ENCODE measurements around the gene GPLD1.

GPLD1 gene

GRCh38 chr6:24396824-24397223 is 92.6 kb downstream of the GPLD1 start:
- ChIA-PET POLR2A (no interaction called here), CTCF (interaction anchor here (0.9 to 1.9 kb wide), 2 partner anchors 10 to 114 kb away, joined by 3 to 6 read pairs; no protein-coding TSS in a partner anchor)
- no peak for TF ChIP-seq CTCF (IDR thresholded peaks at IDR 0.05; ENCODE audit: control extremely low read depth, extremely low read depth, low read depth, missing control alignments)
- no peak for DNase-seq (ENCODE audit: extremely low spot score)

GRCh38 chr6:24394780-24395437 is 94.5 kb downstream of the GPLD1 start:
- POLR2A ChIA-PET, result no interaction called here
- TF ChIP-seq CTCF (IDR thresholded peaks at IDR 0.05; ENCODE audit: control extremely low read depth, extremely low read depth, low read depth, missing control alignments), result no peak
- no peak for DNase-seq (ENCODE audit: extremely low spot score)
- CTCF ChIA-PET, result no interaction called here

- ChIA-PET POLR2A (no interaction called here), CTCF (interaction anchor here (1.3 kb wide), 1 partner anchor 13 kb away, joined by 3 read pairs; no protein-coding TSS in a partner anchor)
- no peak for DNase-seq (ENCODE audit: extremely low spot score)
- TF ChIP-seq CTCF (IDR thresholded peaks at IDR 0.05; ENCODE audit: control extremely low read depth, extremely low read depth, low read depth, missing control alignments), result no peak
These were observed 95.2 kb downstream of the GPLD1 start for GRCh38 chr6:24394061-24394779.

- peak; percentile 4 for TF ChIP-seq CTCF (IDR thresholded peaks at IDR 0.05; ENCODE audit: control extremely low read depth, extremely low read depth, low read depth, missing control alignments)
- ChIA-PET CTCF (interaction anchor here (1.6 to 2.0 kb wide), 3 partner anchors 11 to 108 kb away, joined by 4 to 8 read pairs (median 5); partner anchors contain the start of gene MRS2), POLR2A (no interaction called here)
- peak; percentile 58 for DNase-seq (ENCODE audit: extremely low spot score)
These were observed 97.5 kb downstream of the GPLD1 start for GRCh38 chr6:24391756-24392405.

GRCh38 chr6:24391208-24391607 is 98.2 kb downstream of the GPLD1 start:
- ChIA-PET POLR2A (no interaction called here), CTCF (interaction anchor here (1.9 kb wide), 1 partner anchor 39 kb away, joined by 4 read pairs; no protein-coding TSS in a partner anchor)
- no peak for DNase-seq (ENCODE audit: extremely low spot score)
- TF ChIP-seq CTCF (IDR thresholded peaks at IDR 0.05; ENCODE audit: control extremely low read depth, extremely low read depth, low read depth, missing control alignments), result no peak

- TF ChIP-seq CTCF (IDR thresholded peaks at IDR 0.05; ENCODE audit: control extremely low read depth, extremely low read depth, low read depth, missing control alignments), result no peak
- CTCF ChIA-PET, result interaction anchor here (1.3 to 1.8 kb wide), 3 partner anchors 9 to 104 kb away, joined by 3 to 5 read pairs (median 3); no protein-coding TSS in a partner anchor
- no peak for DNase-seq (ENCODE audit: extremely low spot score)
- POLR2A ChIA-PET, result no interaction called here
These were observed 101.6 kb downstream of the GPLD1 start for GRCh38 chr6:24387818-24388217.

All from GM10248 (cell line).